OCI-LY3 (cell line): Measurements from ENCODE around the gene GRAMD1C.

Source experiments
- EZH2phosphoT487 ChIP-seq: fragments of 200-600 bp; shearing (Covaris generic); IDR thresholded peaks from 2 replicates; pipeline ENCODE4 v1.6.1; 2018; ENCODE audit warnings: antibody characterized with exemption, mixed run types, low read depth
- TF ChIP-seq, protein P1 (sequence below): fragments of 200-600, 300-600 bp; sonication (generic); IDR thresholded peaks from 2 replicates; pipeline ENCODE4 v1.5.1; 2014; ENCODE audit warnings: antibody characterized with exemption, low read length, low read depth

DNA sequence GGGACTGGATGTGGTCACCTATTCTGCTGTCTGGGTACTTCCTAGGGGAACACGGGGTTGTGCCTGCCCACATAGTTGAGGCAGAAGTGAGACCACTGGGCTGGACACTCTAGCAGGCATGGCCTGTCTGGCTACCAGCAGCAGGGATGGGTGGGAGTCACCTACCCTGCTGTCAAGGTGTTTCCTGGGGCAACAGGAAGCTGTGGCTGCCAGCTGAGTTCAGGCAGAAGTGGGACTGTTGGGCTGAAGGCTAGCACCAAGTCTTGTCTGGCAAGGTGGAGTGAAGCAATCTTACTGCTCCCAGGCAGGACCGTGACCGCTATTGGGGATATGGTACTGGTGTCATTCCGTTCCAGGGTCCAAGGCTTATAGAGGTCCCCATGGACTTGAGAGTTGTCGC, 89.0 kb downstream of the GRAMD1C start:
- TF ChIP-seq, protein P1, sequence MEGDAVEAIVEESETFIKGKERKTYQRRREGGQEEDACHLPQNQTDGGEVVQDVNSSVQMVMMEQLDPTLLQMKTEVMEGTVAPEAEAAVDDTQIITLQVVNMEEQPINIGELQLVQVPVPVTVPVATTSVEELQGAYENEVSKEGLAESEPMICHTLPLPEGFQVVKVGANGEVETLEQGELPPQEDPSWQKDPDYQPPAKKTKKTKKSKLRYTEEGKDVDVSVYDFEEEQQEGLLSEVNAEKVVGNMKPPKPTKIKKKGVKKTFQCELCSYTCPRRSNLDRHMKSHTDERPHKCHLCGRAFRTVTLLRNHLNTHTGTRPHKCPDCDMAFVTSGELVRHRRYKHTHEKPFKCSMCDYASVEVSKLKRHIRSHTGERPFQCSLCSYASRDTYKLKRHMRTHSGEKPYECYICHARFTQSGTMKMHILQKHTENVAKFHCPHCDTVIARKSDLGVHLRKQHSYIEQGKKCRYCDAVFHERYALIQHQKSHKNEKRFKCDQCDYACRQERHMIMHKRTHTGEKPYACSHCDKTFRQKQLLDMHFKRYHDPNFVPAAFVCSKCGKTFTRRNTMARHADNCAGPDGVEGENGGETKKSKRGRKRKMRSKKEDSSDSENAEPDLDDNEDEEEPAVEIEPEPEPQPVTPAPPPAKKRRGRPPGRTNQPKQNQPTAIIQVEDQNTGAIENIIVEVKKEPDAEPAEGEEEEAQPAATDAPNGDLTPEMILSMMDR, result no peak
- TF ChIP-seq EZH2phosphoT487, result no peak
